Uterus (tissue), 4 donors: Measurements from ENCODE around the gene TCIRG1. TPM values are rescaled to one million over a fixed set of nuclear protein-coding genes. Genes with fewer than 3 reads are reported as not detected.

Experiments used
- DNase-seq, 2 donors: peaks; one replicate each; pipeline ENCODE4 v3.0.0-alpha.2; 2019 to 2020
- H3K27ac ChIP-seq, 2 donors: fragments of 200-600 bp; sonication (generic); 1 replicate in 1 of 2; 2 replicates in 1 of 2; pipeline ENCODE4 v1.5.1; 2016 to 2018
- H3K27me3 ChIP-seq, 2 donors: fragments of 200-600 bp; sonication (generic); one replicate each; pipeline ENCODE4 v1.5.1; 2018 to 2019; ENCODE audit warnings: control low read depth in 1 of 2
- H3K36me3 ChIP-seq, 2 donors: fragments of 200-600 bp; sonication (generic); one replicate each; pipeline ENCODE4 v1.5.1; 2019; ENCODE audit warnings: control low read depth in 1 of 2
- H3K4me1 ChIP-seq, 2 donors: fragments of 200-600 bp; sonication (generic); one replicate each; pipeline ENCODE4 v1.5.1; 2018 to 2019; ENCODE audit warnings: control low read depth in 1 of 2
- H3K4me3 ChIP-seq, 2 donors: fragments of 200-600 bp; sonication (generic); 1 replicate in 1 of 2; 2 replicates in 1 of 2; pipeline ENCODE4 v1.5.1; 2018 to 2019; ENCODE audit warnings: mild to moderate bottlenecking in 1 of 2
- H3K9me3 ChIP-seq, 2 donors: fragments of 200-600 bp; sonication (generic); one replicate each; pipeline ENCODE4 v1.5.1; 2019; ENCODE audit warnings: control low read depth in 1 of 2
- CTCF ChIP-seq, 4 experiments: fragments of 200-600 bp in 2 of 4; fragments of 450-650 bp in 2 of 4; sonication (generic) in 2 of 4; IDR thresholded peaks; one replicate each; pipeline ENCODE4 v1.5.1; 2016 to 2019; ENCODE audit warnings: antibody characterized with exemption in 4 of 4, mild to moderate bottlenecking in 2 of 4, moderate library complexity in 1 of 4
- POLR2A ChIP-seq, 2 donors: fragments of 450-650 bp; IDR thresholded peaks; one replicate each; pipeline ENCODE4 v1.6.1; 2016; ENCODE audit warnings: antibody characterized with exemption in 2 of 2, mild to moderate bottlenecking in 1 of 2, moderate library complexity in 1 of 2
- intact Hi-C: fragments of 100-400 bp; cut with DNase I; formaldehyde crosslinking; loops from one replicate; pipeline ENCODE4 v1.15.1; 2023; ENCODE audit warnings: low total_unique reads
- total RNA-seq, 4 donors: library from RNA; depleted of rRNA in 3 of 4; stranded (reverse); fragments of >200 nt in 3 of 4; gene quantifications; one replicate each; pipeline versions ENCODE4 v1.1.0 to v1.2.4, GENCODE V29; 2014 to 2023
- donor health status: DM: yes; HTN: yes; CAD: no.

TCIRG1 gene
- total RNA-seq, 4 donors from 2014 or later: 62.1 to 162 (median 115) TPM

DNA sequence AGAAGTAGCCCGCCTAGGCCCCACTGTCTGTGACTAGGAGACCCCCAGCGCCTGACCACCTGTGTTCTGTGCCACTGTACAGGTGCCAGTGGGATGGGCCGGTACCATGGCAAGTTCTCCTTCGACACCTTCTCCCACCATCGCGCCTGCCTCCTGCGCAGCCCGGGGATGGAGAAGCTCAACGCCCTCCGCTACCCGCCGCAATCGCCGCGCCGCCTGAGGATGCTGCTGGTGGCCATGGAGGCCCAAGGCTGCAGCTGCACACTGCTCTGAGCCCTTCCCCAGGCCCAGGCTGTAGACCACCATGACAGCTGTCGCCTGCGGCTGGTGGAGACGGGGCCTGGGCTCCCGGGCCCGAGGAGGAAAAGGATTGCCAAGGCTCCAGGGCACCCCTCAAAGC, 11.2 kb upstream of the TCIRG1 start:
- H3K4me1 ChIP-seq: peaks cover 8 to 9% of the 10 kb centered on the region in 2 donors
- DNase-seq: no peak
- no peaks in the 10 kb centered on the region for H3K9me3 ChIP-seq
- no peaks in the 10 kb centered on the region for H3K27me3 ChIP-seq
- intact Hi-C loops: no loop called here
- H3K36me3 ChIP-seq: no peaks in the 10 kb centered on the region
- TF ChIP-seq CTCF (IDR thresholded peaks at IDR 0.05) (no peak), POLR2A (IDR thresholded peaks at IDR 0.05) (no peak)
- H3K27ac ChIP-seq: no peak overlapping the region
- no peak overlapping the region for H3K4me3 ChIP-seq

GRCh38 chr11:68028802-68029545, 9.9 kb upstream of the TCIRG1 start:
- no peak for DNase-seq
- TF ChIP-seq CTCF (IDR thresholded peaks at IDR 0.05) (no peak), POLR2A (IDR thresholded peaks at IDR 0.05) (no peak)
- no peaks in the 10 kb centered on the region for H3K9me3 ChIP-seq
- no peak overlapping the region for H3K4me3 ChIP-seq
- peaks cover 8 to 9% of the 10 kb centered on the region in 2 donors for H3K4me1 ChIP-seq
- H3K27me3 ChIP-seq: no peaks in the 10 kb centered on the region
- intact Hi-C loops: no loop called here
- no peak overlapping the region for H3K27ac ChIP-seq
- H3K36me3 ChIP-seq: no peaks in the 10 kb centered on the region

DNA sequence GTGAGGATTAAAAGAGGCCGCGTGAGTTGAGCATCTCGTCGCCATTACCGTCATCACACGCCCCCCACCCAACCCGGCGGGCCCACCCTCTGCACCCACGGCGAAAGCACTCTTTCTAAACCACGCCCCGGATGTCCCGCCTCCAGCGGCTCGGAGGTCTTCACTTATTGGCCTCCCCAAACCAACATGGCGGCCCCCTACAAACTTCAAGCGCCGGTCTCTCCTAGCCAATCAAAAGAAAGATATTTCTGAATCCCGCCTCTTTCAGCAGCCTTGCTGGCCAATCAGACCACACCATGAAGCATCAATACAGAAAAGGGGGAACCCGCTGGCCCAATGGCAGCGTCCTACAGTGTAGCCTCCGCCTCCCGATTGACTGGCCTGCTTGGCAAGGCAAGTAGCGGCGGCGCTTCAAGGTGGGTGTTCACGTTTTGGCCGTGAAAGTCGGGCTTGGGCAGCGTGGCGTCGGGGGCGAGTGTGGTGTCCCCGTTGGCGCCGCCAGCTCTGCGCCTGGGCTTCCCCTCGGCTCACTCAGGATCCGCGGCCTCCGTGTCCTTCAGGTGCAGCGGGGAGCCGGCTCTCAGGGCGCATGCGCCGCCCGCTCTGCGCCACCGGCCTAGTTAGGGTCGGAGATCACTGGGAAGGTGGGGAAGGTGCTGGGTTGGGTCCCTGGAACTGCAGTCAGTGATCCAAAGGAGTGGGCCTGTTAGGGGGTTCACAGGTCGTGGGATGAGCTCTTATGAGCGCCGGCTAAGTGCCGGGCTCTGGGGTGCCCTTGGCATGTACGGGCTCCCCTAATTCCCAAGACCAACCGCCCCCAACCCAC, 8.3 kb upstream of the TCIRG1 start, which contains the start of gene NDUFS8:
Gene NDUFS8, plus strand, starts transcription at position 364 of the 826 bp plus-strand sequence. CDS start 1,471 bp downstream, outside the sequence.
- peak within 1 kb of the TSS; percentile 78 to 89 for H3K27ac ChIP-seq
- DNase-seq: peak; percentile 96 to 98
- peaks cover 8 to 9% of the 10 kb centered on the region in 2 donors for H3K4me1 ChIP-seq
- H3K27me3 ChIP-seq: no peaks in the 10 kb centered on the region
- no peaks in the 10 kb centered on the region for H3K36me3 ChIP-seq
- TF ChIP-seq CTCF (IDR thresholded peaks at IDR 0.05) (no peak), POLR2A (IDR thresholded peaks at IDR 0.05) (peak in 1 of 2 donors; percentile 47)
- no peaks in the 10 kb centered on the region for H3K9me3 ChIP-seq
- intact Hi-C loops: no loop called here
- peak within 1 kb of the TSS; percentile 70 to 92 for H3K4me3 ChIP-seq

DNA sequence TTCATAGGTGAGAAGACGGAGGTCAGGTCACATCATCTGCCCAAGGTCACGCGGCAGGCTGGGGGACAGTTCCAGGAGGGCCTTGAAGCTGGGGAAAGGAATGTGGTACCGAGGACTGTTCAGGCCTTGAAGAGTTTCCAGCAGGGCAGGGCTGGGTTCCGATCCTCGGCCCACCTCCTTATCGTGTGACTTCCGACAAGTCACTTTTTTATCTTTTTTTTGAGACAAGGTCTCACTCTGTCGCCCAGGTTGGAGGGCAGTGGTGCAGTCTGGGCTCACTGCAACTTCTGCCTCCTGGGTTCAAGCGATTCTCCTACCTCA, 7.7 kb upstream of the TCIRG1 start:
- intact Hi-C loops: no loop called here
- H3K27ac ChIP-seq: peak overlapping the region; percentile 78 to 89

More for the DNA sequence above, 7.7 kb upstream of the TCIRG1 start:
- peak overlapping the region; percentile 70 to 92 for H3K4me3 ChIP-seq
- DNase-seq: peak in 1 of 2 donors; percentile 39
- no peaks in the 10 kb centered on the region for H3K36me3 ChIP-seq
- TF ChIP-seq POLR2A (IDR thresholded peaks at IDR 0.05) (no peak), CTCF (IDR thresholded peaks at IDR 0.05) (no peak)
- H3K27me3 ChIP-seq: no peaks in the 10 kb centered on the region
- no peaks in the 10 kb centered on the region for H3K9me3 ChIP-seq
- H3K4me1 ChIP-seq: peaks cover 8 to 9% of the 10 kb centered on the region in 2 donors
